HG02870 (cell line): ENCODE data around the gene MAP3K13.

Source experiments
- ATAC-seq: cut with Tn5 transposase; IDR thresholded peaks from one replicate; pipeline ENCODE4 v1.9.1; 2021; ENCODE audit warnings: mild to moderate bottlenecking, moderate library complexity; ENCODE audit not compliant: unreplicated experiment

MAP3K13 gene

GRCh38 chr3:185502987-185503386 is 140.1 kb downstream of the MAP3K13 start:
- no peak for ATAC-seq

- no peak for ATAC-seq
Measured at GRCh38 chr3:185503521-185503920, 140.6 kb downstream of the MAP3K13 start.

- ATAC-seq, result no peak
Measured at GRCh38 chr3:185504636-185505035, 141.7 kb downstream of the MAP3K13 start.

- no peak for ATAC-seq
Measured at GRCh38 chr3:185507883-185508282, 144.9 kb downstream of the MAP3K13 start.

GRCh38 chr3:185508335-185508991 is 145.5 kb downstream of the MAP3K13 start:
- no peak for ATAC-seq

- ATAC-seq, result no peak
Measured at GRCh38 chr3:185511711-185512110, 148.8 kb downstream of the MAP3K13 start.

GRCh38 chr3:185517387-185518130 is 154.6 kb downstream of the MAP3K13 start:
- no peak for ATAC-seq

GRCh38 chr3:185519021-185519420 is 156.1 kb downstream of the MAP3K13 start:
- ATAC-seq, result no peak

GRCh38 chr3:185521349-185522138 is 158.6 kb downstream of the MAP3K13 start:
- no peak for ATAC-seq

GRCh38 chr3:185526349-185526951 is 163.5 kb downstream of the MAP3K13 start:
- no peak for ATAC-seq

GRCh38 chr3:185527364-185527763 is 164.4 kb downstream of the MAP3K13 start:
- ATAC-seq, result no peak

GRCh38 chr3:185528532-185528931 is 165.6 kb downstream of the MAP3K13 start:
- no peak for ATAC-seq

GRCh38 chr3:185530856-185531255 is 167.9 kb downstream of the MAP3K13 start:
- ATAC-seq, result no peak

- ATAC-seq, result no peak
Measured at GRCh38 chr3:185532901-185533300, 170.0 kb downstream of the MAP3K13 start.

- ATAC-seq, result no peak
Measured at GRCh38 chr3:185534511-185534910, 171.6 kb downstream of the MAP3K13 start.

GRCh38 chr3:185537369-185537970 is 174.5 kb downstream of the MAP3K13 start:
- peak; percentile 99 for ATAC-seq
